Stimulated activated CD4-positive, alpha-beta T cell treated with anti-CD3 and anti-CD28 coated beads, Interleukin-12 subunit alpha, Interleukin-12 subunit beta, amount 100 ng/mL, for 48 hours (primary cell): ENCODE results near the gene EIF4E1B.
"Not testable (repeated sequence)": the region's sequence is repeated elsewhere in the genome, so short reads cannot be mapped to it uniquely, and the experiment has no call there.

Source experiments
- DNase-seq, 3 donors: peaks; one replicate each; pipeline ENCODE4 v3.0.0-alpha.2; 2020; ENCODE audit warnings: low read depth in 2 of 3, low spot score in 1 of 3

EIF4E1B gene, protein sequence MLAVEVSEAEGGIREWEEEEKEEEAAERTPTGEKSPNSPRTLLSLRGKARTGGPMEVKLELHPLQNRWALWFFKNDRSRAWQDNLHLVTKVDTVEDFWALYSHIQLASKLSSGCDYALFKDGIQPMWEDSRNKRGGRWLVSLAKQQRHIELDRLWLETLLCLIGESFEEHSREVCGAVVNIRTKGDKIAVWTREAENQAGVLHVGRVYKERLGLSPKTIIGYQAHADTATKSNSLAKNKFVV

DNA sequence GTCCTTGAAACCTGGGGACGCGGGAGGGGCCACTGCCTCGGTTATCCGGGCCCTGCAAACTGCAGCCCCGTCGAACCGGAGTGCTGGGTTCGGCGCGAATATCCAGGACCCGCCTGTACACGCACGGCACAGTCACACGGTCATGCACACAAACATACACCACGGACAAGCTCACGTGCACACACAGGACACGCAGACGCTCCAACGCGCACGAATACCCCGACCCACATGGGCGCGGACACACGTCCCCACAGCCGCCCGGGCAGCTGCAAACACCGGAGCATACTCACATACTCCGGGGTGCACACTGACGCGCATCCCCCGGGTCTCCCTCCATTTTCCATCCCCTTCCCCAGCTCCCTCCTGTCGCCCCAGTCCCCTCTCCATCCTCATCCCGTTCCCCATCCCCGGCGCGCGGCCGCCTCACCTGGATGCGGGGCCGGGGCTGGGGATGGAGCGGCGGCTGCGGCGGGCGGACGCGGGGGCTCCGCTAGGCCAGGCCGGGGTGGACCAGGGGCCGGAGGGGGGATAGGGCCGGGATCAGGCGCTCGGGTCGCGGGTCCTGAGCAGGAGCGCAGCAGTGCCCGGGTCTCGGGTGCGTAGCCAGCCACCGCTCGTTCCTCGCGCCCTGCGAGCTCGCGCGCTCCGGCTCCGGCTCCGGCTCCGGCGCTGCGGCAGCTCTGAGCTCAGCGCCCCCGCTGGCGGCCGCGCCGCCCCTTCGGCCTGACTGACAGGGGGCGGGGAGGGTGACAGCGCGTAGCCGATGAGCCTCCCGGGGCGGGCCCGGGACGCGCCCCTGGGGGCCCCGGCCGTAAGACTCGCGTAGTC is at the start of gene EIF4E1B, which contains the start of gene SNCB:
Gene EIF4E1B (plus strand): TSS at position 823 of the 828 bp plus-strand sequence. CDS start 12,113 bp downstream, outside the sequence.
Gene SNCB (minus strand): TSS at position 682 of the 828 bp plus-strand sequence. CDS start 880 bp downstream, outside the sequence.
- DNase-seq = peak in 1 of 3 donors; percentile 32

DNA sequence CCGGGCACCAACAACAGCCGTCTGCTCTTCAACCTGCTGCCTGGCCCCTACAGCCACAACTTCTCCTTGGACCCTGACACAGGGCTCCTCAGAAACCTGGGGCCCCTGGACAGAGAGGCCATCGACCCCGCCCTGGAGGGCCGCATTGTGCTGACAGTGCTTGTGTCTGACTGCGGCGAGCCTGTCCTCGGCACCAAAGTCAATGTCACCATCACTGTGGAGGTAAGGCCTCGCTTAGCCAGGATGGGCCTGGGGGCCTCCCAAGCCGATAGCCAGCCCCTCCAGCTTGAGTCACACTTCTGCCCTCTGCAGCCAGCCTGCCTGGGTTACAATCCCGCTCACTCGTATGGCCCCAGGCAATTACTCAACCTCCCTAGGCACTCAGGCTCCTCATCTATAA is 49.1 kb upstream of the EIF4E1B start:
- DNase-seq = no peak

DNA sequence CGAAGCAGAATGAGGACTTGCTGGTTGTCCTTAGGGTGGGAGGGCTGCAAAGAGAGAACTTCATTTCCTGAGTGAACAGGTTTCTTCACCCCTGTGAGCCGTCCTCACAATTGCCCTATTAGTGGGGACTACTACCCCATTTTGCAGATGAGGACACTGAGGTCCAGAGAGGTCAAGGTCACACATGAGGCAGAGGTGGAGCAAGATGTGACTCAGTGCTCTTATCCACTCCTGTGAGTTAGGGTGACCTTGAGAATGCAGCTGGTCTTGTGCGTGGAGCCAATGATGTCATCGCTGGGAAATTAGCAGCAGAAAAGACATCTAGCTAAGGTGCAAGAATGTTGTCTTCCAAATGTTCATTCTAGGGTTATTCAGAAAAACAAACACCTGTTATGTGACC is 47.4 kb upstream of the EIF4E1B start:
- DNase-seq = no peak

GRCh38 chr5:176587398-176587797 is 43.1 kb upstream of the EIF4E1B start:
- no peak for DNase-seq

DNA sequence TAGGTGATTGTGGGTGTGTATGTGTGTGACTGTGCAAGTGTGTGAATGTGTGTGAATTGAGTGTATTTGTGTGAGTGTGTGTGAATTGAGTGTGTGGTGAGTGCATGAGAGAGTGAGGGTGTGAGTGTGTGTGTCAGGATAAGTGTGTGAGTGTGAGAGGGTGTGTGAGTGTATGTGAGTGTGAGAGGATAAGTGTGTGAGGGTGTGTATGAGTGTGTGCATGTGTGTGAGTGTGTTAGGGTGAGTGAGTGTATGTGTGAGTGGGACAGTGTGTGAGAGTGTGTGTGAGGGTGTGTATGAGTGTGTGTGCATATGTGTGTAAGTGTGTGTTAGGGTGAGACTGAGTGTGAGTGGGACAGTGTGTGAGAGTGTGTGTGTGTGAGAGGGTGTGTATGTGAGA is 42.2 kb upstream of the EIF4E1B start:
- DNase-seq = no peak

DNA sequence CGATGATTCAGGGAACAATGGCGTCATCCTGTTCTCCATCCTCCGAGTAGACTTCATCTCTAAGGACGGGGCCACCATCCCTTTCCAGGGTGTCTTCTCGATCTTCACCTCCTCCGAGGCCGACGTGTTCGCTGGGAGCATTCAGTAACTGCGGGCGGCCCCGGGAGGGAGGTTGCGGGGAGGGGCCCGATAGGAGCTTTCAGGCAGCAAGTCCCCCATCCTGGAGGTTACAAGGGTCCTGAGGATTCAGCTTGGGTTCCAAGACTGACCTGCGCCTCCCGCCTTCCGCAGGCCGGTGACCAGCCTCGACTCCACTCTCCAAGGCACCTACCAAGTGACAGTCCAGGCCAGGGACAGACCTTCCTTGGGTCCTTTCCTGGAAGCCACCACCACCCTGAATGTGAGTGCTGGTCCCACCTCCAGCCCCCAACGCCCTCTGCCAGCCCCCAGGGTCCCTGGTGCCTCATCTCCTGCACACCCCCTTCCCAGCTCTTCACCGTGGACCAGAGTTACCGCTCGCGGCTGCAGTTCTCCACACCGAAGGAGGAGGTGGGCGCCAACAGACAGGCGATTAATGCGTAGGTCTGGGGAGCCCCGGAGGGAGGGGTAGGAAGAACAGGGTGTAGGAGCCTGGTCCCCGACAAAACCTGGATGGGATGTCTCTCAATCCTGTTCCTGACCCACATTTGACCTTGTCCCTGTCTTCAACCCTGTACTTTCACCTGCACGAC is 41.3 kb upstream of the EIF4E1B start:
- no peak for DNase-seq

- no peak for DNase-seq
These were observed 40.3 kb upstream of the EIF4E1B start for GRCh38 chr5:176590035-176590717.

- not testable (repeated sequence) for DNase-seq
These were observed 38.8 kb upstream of the EIF4E1B start for GRCh38 chr5:176591667-176592066.

GRCh38 chr5:176592573-176592972 is 37.9 kb upstream of the EIF4E1B start:
- DNase-seq = no peak

- no peak for DNase-seq
These were observed 37.1 kb upstream of the EIF4E1B start for GRCh38 chr5:176593273-176593869.

DNA sequence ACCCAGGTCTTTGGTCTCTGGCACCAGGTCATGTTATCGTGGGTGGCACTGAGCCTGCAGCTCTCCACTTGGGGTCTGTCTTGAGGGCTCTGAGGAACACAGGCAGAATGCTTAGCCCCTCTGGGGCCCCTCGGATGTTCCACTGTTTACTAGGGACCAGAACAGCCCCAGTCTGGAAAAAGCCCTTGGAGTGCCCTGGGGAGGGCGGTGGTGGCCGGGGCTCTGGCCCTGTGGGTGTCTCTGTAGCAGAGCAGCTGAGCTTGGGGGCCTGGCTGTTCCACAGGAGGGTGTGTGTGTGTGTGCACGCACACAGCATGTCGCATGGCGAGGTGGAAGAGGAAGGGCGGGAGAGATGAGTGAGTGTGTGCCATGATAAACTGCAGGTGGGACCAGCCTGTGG is 35.9 kb upstream of the EIF4E1B start:
- DNase-seq = no peak

DNA sequence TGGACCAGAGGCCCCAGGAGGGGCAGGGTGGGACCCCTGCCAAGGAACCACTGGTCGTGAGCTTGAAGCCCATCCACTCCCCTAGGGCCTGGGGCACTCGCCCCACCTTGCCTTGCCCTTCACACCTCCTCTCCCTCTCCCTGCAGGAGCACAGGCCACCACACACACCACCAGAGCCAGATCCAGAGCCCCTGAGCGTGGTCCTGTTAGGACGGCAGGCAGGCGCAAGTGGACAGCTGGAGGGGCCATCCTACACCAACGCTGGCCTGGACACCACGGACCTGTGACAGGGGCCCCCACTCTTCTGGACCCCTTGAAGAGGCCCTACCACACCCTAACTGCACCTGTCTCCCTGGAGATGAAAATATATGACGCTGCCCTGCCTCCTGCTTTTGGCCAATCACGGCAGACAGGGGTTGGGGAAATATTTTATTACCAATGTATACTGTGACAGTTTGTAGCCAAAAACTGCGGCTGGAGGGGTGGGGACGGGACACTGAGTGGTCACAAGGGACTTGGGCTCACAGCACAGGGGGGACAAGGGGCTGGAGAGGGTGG is 35.0 kb upstream of the EIF4E1B start:
- no peak for DNase-seq

GRCh38 chr5:176596069-176596644 is 34.3 kb upstream of the EIF4E1B start:
- no peak for DNase-seq

- DNase-seq = peak; percentile 42 to 51 (median 51)
These were observed 33.6 kb upstream of the EIF4E1B start for GRCh38 chr5:176596689-176597416.

DNA sequence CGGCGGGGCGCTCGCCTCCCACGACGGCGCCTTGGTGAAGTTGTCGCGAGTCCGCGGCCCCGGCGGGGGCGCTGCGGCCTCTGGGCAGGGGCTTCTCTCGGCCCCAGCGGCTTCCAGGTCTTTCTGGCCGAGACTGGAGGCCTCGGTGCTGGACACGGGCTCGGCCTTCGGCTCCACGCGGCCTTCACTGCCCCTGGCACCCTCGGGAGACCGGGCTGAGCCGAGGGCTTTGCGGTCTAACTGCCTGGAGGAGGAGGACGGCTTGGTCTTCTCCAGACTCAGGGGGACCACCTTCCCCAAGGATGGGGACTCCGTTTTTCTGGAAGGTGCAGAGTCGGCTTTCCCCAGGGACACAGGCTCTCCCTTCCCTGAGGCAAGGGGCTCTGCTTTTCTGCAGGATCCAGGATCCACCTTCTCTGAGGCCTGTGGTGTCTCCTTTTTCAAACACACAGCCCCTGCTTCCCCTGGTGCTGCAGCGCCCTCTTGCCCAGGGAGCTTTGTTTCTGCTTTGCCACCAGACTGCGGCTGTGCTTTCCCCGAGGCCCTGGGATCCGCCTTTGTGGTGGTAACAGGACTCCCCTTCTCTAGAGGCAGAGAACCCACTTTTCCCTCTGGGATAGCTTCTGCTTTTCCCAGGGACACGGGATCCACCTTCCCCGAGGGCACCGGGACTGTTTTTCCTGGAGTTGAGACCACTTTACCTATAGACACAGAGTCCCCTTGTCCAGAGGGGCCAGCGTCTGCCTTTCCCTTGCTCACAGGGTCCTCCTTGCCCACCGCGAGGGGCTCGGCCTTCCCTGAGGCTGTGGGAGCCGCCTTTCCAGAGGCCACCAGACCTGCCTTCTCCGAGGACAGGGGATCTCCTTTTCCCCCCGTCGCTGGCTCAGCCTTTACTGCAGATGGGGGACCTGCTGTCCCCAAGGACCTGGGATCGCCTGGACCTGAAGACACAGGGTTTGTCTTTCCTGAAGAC is 32.8 kb upstream of the EIF4E1B start:
- DNase-seq = no peak

- not testable (repeated sequence) for DNase-seq
These were observed 30.6 kb upstream of the EIF4E1B start for GRCh38 chr5:176599749-176600430.

DNA sequence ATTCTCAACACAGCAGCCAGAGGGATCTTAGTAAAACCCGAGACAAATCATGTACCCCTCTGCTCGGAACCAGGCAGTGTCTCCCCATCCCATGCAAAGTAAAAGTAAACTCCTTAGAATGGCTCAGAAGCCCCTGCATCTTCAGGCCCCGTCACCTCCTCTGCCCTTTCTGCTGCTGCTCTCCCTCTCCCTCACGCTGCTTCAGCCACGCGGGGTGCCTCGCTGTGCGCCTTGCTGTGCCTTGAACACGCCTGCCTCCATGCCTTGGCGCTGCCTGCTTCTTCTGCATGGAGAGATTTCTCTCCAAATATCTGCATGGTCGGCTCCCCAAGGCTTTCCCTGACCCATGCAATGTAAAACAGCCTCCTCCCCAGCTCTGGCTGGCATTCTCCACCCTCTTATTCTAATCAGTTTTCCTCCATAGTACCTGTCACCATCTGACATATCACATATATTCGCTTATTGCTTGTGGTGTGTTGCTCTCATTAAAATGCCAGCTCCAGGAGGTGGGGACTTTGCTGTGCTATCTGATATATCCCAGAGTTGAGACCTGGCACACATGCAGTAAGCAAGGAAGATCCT is 28.5 kb upstream of the EIF4E1B start:
- DNase-seq = no peak
